OCI-LY7 (cell line): ENCODE data around the gene SLAMF1.

ENCODE experiments used
- EZH2phosphoT487 ChIP-seq: fragments of 200-600 bp; sonication (generic); IDR thresholded peaks from 2 replicates; pipeline ENCODE4 v1.6.1; 2018; ENCODE audit warnings: low read depth, borderline replicate concordance, mild to moderate bottlenecking, mixed run types, antibody characterized with exemption, low read length, moderate library complexity, mixed read lengths
- TF ChIP-seq, protein P1 (sequence below): fragments of 200-600 bp; sonication (generic); conservative IDR thresholded peaks from 2 replicates; pipeline ENCODE4 v1.5.1; 2014; ENCODE audit warnings: mild to moderate bottlenecking, antibody characterized with exemption, low read length, moderate library complexity, mixed read lengths

DNA sequence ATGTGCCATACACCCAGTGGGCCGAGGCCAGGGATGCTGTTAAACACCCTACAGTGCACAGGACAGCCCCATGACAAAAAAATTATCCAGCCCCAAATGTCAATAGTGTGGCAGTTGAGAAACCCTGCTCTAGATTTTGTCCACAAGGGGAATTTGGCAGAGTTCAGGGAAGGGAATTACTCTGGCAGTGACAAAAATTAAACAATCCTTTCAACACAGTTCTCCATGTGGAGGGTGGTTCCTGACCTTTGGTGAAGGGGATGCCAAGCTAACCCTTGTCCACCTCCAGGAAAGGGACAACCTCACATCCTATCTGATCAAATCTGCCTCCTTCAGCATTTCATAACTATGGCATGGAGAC, 39.2 kb downstream of the SLAMF1 start:
- TF ChIP-seq, protein P1, sequence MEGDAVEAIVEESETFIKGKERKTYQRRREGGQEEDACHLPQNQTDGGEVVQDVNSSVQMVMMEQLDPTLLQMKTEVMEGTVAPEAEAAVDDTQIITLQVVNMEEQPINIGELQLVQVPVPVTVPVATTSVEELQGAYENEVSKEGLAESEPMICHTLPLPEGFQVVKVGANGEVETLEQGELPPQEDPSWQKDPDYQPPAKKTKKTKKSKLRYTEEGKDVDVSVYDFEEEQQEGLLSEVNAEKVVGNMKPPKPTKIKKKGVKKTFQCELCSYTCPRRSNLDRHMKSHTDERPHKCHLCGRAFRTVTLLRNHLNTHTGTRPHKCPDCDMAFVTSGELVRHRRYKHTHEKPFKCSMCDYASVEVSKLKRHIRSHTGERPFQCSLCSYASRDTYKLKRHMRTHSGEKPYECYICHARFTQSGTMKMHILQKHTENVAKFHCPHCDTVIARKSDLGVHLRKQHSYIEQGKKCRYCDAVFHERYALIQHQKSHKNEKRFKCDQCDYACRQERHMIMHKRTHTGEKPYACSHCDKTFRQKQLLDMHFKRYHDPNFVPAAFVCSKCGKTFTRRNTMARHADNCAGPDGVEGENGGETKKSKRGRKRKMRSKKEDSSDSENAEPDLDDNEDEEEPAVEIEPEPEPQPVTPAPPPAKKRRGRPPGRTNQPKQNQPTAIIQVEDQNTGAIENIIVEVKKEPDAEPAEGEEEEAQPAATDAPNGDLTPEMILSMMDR, result no peak
- no peak for TF ChIP-seq EZH2phosphoT487
